SK-N-SH treated with all-trans-retinoic acid at 6 μM for 48 hours (cell line): ENCODE data around the gene DNAAF5.

Source experiments
- CSDC2 ChIP-seq: fragments of 250-450 bp; sonication (Bioruptor Pico); IDR thresholded peaks from 2 replicates; pipeline ENCODE4 v1.5.0; 2020; ENCODE audit warnings: mild to moderate bottlenecking, moderate library complexity
- OSR1 ChIP-seq: fragments of 250-450 bp; sonication (Bioruptor Pico); IDR thresholded peaks from 2 replicates; pipeline ENCODE4 v1.8.0; 2022; ENCODE audit warnings: moderate library complexity, mild to moderate bottlenecking, inconsistent platforms
- TF ChIP-seq, protein P1 (sequence below): fragments of 250-450 bp; sonication (Bioruptor Pico); IDR thresholded peaks from 2 replicates; pipeline ENCODE4 v1.5.1; 2020; ENCODE audit warnings: low read depth, mild to moderate bottlenecking, moderate library complexity

DNA sequence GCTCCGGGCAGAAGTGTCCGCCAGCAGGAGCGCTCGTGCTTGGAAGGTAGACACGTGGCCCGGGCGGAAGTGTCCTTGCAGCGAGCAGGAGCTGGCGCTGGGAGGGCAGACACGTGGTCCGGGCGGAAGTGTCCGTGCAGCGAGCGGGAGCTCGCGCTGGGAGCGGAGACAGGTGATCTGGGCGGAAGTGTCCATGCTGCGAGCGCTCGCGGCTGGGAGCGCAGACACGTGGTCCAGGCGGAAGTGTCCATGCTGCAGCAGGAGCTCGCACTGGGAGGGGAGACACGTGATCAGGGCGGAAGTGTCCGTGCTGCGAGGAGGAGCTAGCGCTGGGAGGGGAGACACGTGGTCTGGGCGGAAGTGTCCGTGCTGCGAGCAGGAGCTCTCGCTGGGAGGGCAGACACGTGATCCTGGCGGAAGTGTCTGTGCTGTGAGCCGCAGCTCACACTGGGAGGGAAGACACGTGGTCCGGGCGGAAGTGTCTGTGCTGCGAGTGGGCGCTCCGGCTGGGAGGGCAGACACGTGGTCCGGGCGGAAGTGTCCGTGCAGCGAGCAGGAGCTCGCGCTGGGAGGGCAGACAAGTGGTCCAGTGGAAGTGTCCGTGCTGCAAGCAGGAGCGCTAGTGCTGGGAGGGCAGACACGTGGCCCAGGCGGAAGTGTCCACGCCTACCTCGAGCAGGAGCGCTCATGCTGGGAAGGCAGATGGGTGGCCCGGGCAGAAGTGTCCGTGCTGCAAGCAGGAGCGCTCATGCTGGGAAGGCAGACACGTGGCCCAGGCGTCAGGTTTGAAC is 41.6 kb downstream of the DNAAF5 start:
- TF ChIP-seq, protein P1, sequence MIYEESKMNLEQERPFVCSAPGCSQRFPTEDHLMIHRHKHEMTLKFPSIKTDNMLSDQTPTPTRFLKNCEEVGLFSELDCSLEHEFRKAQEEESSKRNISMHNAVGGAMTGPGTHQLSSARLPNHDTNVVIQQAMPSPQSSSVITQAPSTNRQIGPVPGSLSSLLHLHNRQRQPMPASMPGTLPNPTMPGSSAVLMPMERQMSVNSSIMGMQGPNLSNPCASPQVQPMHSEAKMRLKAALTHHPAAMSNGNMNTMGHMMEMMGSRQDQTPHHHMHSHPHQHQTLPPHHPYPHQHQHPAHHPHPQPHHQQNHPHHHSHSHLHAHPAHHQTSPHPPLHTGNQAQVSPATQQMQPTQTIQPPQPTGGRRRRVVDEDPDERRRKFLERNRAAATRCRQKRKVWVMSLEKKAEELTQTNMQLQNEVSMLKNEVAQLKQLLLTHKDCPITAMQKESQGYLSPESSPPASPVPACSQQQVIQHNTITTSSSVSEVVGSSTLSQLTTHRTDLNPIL (CRISPR knock-in tag): no peak
- no peak for TF ChIP-seq OSR1 (CRISPR knock-in tag)
- peak; percentile 77 for TF ChIP-seq CSDC2 (CRISPR knock-in tag)
